Right atrium auricular region (tissue), 2 donors: ENCODE measurements around the gene CLNK. TPM values are rescaled to one million over a fixed set of nuclear protein-coding genes. Genes with fewer than 3 reads are reported as not detected.
"Not testable (repeated sequence)": the region's sequence is repeated elsewhere in the genome, so short reads cannot be mapped to it uniquely, and the experiment has no call there.

ENCODE experiments used
- DNase-seq: peaks from one replicate; pipeline ENCODE4 v3.0.0-alpha.2; 2019; ENCODE audit warnings: low spot score
- H3K27ac ChIP-seq, 2 donors: fragments of 200-600 bp; sonication (generic); 1 replicate in 1 of 2; 2 replicates in 1 of 2; pipeline ENCODE4 v1.5.1; 2016 to 2019
- H3K27me3 ChIP-seq, 2 donors: fragments of 200-600 bp; sonication (generic); one replicate each; pipeline versions ENCODE4 v1.5.1 to v1.6.0; 2017 to 2019
- H3K36me3 ChIP-seq: fragments of 200-600 bp; sonication (generic); one replicate; pipeline ENCODE4 v1.5.1; 2016
- H3K4me1 ChIP-seq, 2 donors: fragments of 200-600 bp; sonication (generic); one replicate each; pipeline versions ENCODE4 v1.5.1 to v1.6.0; 2017 to 2019
- H3K4me3 ChIP-seq, 2 donors: fragments of 200-600 bp; sonication (generic); 1 replicate in 1 of 2; 2 replicates in 1 of 2; pipeline ENCODE4 v1.5.1; 2017 to 2019; ENCODE audit warnings: mild to moderate bottlenecking in 1 of 2, moderate library complexity in 1 of 2
- H3K9me3 ChIP-seq, 2 donors: fragments of 200-600 bp; sonication (generic); one replicate each; pipeline ENCODE4 v1.5.1; 2019
- total RNA-seq, 2 donors: library from RNA; depleted of rRNA; stranded (reverse); fragments of >200 nt; gene quantifications; one replicate each; pipeline ENCODE4 v1.1.0, GENCODE V29; 2016
- TF ChIP-seq, protein P1 (sequence below), 2 donors: fragments of 200-600 bp; sonication (generic); IDR thresholded peaks; one replicate each; pipeline ENCODE4 v1.5.1; 2019; ENCODE audit warnings: antibody characterized with exemption in 2 of 2

Gene CLNK
- total RNA-seq, 2 donors from 2014 or later = not detected

DNA sequence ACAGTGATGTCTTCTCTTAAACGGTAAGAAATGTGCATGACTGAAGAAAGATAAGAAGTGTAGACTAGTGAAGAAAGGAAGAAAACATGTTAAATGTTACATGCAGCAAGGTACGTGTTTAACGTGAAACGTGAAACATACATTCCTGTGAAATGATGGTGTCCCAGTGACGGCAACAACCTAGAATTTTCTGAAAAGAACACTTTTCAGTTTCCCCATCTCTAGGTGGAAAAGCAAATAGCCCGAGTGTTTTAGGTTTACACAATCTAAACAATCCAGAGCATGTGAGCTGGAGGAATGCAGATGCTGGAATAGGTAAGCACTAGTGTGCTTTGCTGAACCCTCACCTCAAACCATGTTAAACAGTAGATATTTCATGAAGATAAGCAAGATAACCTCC is 60.7 kb downstream of the CLNK start:
- no peak overlapping the region for H3K27ac ChIP-seq
- H3K4me1 ChIP-seq = no peaks in the 10 kb centered on the region
- DNase-seq = no peak
- no peaks in the 10 kb centered on the region for H3K36me3 ChIP-seq
- no peaks in the 10 kb centered on the region for H3K27me3 ChIP-seq
- no peak overlapping the region for H3K4me3 ChIP-seq
- TF ChIP-seq, protein P1, sequence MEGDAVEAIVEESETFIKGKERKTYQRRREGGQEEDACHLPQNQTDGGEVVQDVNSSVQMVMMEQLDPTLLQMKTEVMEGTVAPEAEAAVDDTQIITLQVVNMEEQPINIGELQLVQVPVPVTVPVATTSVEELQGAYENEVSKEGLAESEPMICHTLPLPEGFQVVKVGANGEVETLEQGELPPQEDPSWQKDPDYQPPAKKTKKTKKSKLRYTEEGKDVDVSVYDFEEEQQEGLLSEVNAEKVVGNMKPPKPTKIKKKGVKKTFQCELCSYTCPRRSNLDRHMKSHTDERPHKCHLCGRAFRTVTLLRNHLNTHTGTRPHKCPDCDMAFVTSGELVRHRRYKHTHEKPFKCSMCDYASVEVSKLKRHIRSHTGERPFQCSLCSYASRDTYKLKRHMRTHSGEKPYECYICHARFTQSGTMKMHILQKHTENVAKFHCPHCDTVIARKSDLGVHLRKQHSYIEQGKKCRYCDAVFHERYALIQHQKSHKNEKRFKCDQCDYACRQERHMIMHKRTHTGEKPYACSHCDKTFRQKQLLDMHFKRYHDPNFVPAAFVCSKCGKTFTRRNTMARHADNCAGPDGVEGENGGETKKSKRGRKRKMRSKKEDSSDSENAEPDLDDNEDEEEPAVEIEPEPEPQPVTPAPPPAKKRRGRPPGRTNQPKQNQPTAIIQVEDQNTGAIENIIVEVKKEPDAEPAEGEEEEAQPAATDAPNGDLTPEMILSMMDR (IDR thresholded peaks at IDR 0.05) = no peak
- H3K9me3 ChIP-seq = no peaks in the 10 kb centered on the region

DNA sequence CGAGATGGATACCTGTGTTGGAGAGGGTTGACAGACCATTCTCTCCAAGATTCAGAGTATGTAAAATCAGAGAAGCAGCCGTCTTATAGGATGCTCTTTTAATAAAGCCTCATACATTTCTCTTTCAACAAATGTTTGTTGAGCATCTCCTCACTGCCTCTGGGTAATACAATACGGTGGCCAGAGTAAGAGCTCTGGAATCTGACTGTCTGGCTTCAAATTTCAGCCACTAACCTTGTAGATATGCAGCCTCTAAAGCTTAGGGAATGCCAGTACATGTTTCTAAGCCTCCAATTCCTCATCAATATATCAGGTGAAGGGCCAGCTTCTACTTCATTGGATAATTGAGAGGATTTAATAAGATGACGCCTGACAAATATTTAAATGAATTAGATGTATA is 61.3 kb downstream of the CLNK start:
- Histone ChIP-seq H3K36me3 (no peaks in the 10 kb centered on the region), H3K27ac (no peak overlapping the region), H3K4me1 (no peaks in the 10 kb centered on the region), H3K4me3 (no peak overlapping the region), H3K27me3 (no peaks in the 10 kb centered on the region), H3K9me3 (no peaks in the 10 kb centered on the region)
- no peak for DNase-seq
- TF ChIP-seq, protein P1 (IDR thresholded peaks at IDR 0.05) = no peak

DNA sequence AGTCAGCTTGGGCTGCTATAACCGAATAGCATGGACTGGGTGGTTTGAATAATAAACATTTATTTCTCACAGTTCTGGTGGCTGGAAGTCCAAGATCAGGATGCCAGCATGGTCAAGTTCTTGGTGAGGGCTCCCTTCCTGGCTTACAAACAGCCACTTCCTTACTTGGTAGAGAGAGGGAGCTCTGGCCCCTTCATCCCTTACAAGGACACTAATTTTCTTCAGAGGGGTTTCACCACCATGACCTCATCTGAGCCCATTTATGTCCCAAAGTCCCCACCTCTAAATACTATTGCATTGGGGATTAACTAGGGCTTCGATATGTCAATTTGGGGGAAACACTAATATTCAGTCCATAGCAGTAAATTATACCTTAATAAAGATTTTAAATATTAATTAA is 61.8 kb downstream of the CLNK start:
- TF ChIP-seq, protein P1 (IDR thresholded peaks at IDR 0.05) = no peak
- no peak for DNase-seq
- no peaks in the 10 kb centered on the region for H3K36me3 ChIP-seq

GRCh38 chr4:10620935-10621488 is 63.6 kb downstream of the CLNK start:
- Histone ChIP-seq H3K27ac (no peak overlapping the region), H3K9me3 (no peaks in the 10 kb centered on the region), H3K27me3 (no peaks in the 10 kb centered on the region), H3K4me1 (no peaks in the 10 kb centered on the region), H3K36me3 (no peaks in the 10 kb centered on the region), H3K4me3 (no peak overlapping the region)
- TF ChIP-seq, protein P1 (IDR thresholded peaks at IDR 0.05) = no peak
- no peak for DNase-seq

More for the DNA sequence above, 61.8 kb downstream of the CLNK start:
- H3K27me3 ChIP-seq = no peaks in the 10 kb centered on the region
- H3K9me3 ChIP-seq = no peaks in the 10 kb centered on the region
- no peaks in the 10 kb centered on the region for H3K4me1 ChIP-seq
- H3K4me3 ChIP-seq = no peak overlapping the region
- H3K27ac ChIP-seq = no peak overlapping the region

DNA sequence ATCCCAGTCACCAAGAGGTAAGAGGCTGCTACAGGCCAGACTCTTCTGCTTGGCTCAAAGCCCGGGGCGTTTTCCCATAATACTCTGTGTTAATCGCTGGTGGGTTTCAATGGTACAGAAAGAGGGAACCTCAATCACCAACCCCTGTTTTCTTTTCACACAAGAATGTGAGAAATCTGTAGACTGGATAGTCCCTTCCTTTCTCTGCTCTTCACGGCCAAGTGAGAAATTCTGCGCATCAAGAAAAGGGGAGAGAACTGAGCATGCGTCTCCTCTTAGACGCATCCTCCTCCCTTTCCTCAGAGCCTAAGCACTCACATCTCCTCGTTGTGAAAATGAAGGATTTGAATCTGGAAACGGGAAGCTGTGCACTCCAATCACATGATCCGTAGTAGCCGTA is 64.7 kb downstream of the CLNK start:
- no peaks in the 10 kb centered on the region for H3K36me3 ChIP-seq
- DNase-seq = no peak
- TF ChIP-seq, protein P1 (IDR thresholded peaks at IDR 0.05) = no peak
- H3K9me3 ChIP-seq = no peaks in the 10 kb centered on the region
- no peaks in the 10 kb centered on the region for H3K4me1 ChIP-seq
- H3K27ac ChIP-seq = no peak overlapping the region
- H3K27me3 ChIP-seq = no peaks in the 10 kb centered on the region
- no peak overlapping the region for H3K4me3 ChIP-seq

GRCh38 chr4:10619220-10619619 is 65.3 kb downstream of the CLNK start:
- Histone ChIP-seq H3K27ac (no peak overlapping the region), H3K27me3 (no peaks in the 10 kb centered on the region), H3K4me1 (no peaks in the 10 kb centered on the region), H3K4me3 (no peak overlapping the region), H3K36me3 (no peaks in the 10 kb centered on the region), H3K9me3 (no peaks in the 10 kb centered on the region)
- TF ChIP-seq, protein P1 (IDR thresholded peaks at IDR 0.05) = no peak
- DNase-seq = no peak

- not testable (repeated sequence) for H3K27ac ChIP-seq, H3K36me3 ChIP-seq, H3K9me3 ChIP-seq, H3K4me1 ChIP-seq, DNase-seq, H3K27me3 ChIP-seq, H3K4me3 ChIP-seq
These were observed 69.6 kb downstream of the CLNK start for GRCh38 chr4:10614926-10615325.
